Mesodermal cell (in vitro differentiated cells): Measurements from ENCODE around the gene REPS1. TPM values are rescaled to one million over a fixed set of nuclear protein-coding genes. Genes with fewer than 3 reads are reported as not detected.
"Not testable (repeated sequence)": the region's sequence is repeated elsewhere in the genome, so short reads cannot be mapped to it uniquely, and the experiment has no call there.

Experiments
- H3K27ac ChIP-seq: 2 replicates; pipeline ENCODE4 v1.7.0; 2013; ENCODE audit warnings: mild to moderate bottlenecking, low read depth, low read length, moderate library complexity; ENCODE audit not compliant: severe bottlenecking
- H3K36me3 ChIP-seq: 2 replicates; pipeline ENCODE4 v1.7.1; 2013; ENCODE audit warnings: mild to moderate bottlenecking, low read length, moderate library complexity; ENCODE audit not compliant: control insufficient read depth, insufficient read depth
- H3K4me1 ChIP-seq: one replicate; pipeline ENCODE4 v1.7.1; 2013; ENCODE audit warnings: mild to moderate bottlenecking, low read length; ENCODE audit not compliant: insufficient read depth, control insufficient read depth, poor library complexity, severe bottlenecking
- H3K4me3 ChIP-seq: 2 replicates; pipeline ENCODE4 v1.7.0; 2013; ENCODE audit warnings: low read length, control low read depth, mild to moderate bottlenecking; ENCODE audit not compliant: insufficient read depth, poor library complexity, severe bottlenecking; ENCODE audit errors: extremely low read depth
- H3K9me3 ChIP-seq: 2 replicates; pipeline ENCODE4 v1.7.1; 2013; ENCODE audit warnings: mild to moderate bottlenecking, low read length, moderate library complexity; ENCODE audit not compliant: control insufficient read depth
- WGBS, 2 experiments: methylation state at CpG; one replicate each; pipeline ENCODE4 v1.1.5; 2013; ENCODE audit warnings: missing lambda C conversion rate in 2 of 2; ENCODE audit not compliant: insufficient coverage in 2 of 2; 5-methylcytosine and 5-hydroxymethylcytosine counted together
- polyA plus RNA-seq, 2 experiments: library from polyadenylated mRNA; stranded (reverse); fragments of 50-300 nt; gene quantifications; one replicate each; pipeline ENCODE4 v1.2.3, GENCODE V29; 2013

Gene REPS1
- polyA plus RNA-seq (2013, experiment 1 of 2) = 54.6 TPM
- 52.9 TPM for polyA plus RNA-seq (2013, experiment 2 of 2)

- Histone ChIP-seq H3K4me3 (peak within 1 kb of the TSS; percentile 90), H3K36me3 (no peaks in the 10 kb centered on the region), H3K9me3 (no peaks in the 10 kb centered on the region), H3K4me1 (peaks cover 10% of the 10 kb centered on the region), H3K27ac (peak within 1 kb of the TSS; percentile 70)
- WGBS, 2 experiments = 0 to 1% methylated on average over 58 to 67 of the region's 105 CpGs
Measured at GRCh38 chr6:138987643-138988468, at the start of gene REPS1. Gene REPS1, minus strand, starts transcription at chr6:138988253. Its CDS starts 571 bp downstream, at chr6:138987682.

- Histone ChIP-seq H3K9me3 (no peaks in the 10 kb centered on the region), H3K27ac (no peak overlapping the region), H3K36me3 (peaks cover 89% of the 10 kb centered on the region), H3K4me1 (no peaks in the 10 kb centered on the region), H3K4me3 (no peak overlapping the region)
- 93 to 97% methylated on average over 3 to 4 of the region's 5 CpGs for WGBS, 2 experiments
Measured at GRCh38 chr6:139037490-139037889, 49.4 kb upstream of the REPS1 start.

- H3K4me1 ChIP-seq = peaks cover 9% of the 10 kb centered on the region
- 84 to 100% methylated on average over 2 to 3 of the region's 9 CpGs for WGBS, 2 experiments
- no peaks in the 10 kb centered on the region for H3K9me3 ChIP-seq
- H3K4me3 ChIP-seq = peak overlapping the region; percentile 93
- peaks cover 33% of the 10 kb centered on the region for H3K36me3 ChIP-seq
- H3K27ac ChIP-seq = peak overlapping the region; percentile 87
Measured at GRCh38 chr6:139030228-139030963, 42.3 kb upstream of the REPS1 start.

GRCh38 chr6:139029470-139030227, 41.6 kb upstream of the REPS1 start:
- Histone ChIP-seq H3K27ac (peak overlapping the region; percentile 87), H3K4me1 (peaks cover 9% of the 10 kb centered on the region), H3K4me3 (peak overlapping the region; percentile 93), H3K36me3 (peaks cover 25% of the 10 kb centered on the region), H3K9me3 (no peaks in the 10 kb centered on the region)
- WGBS, 2 experiments = 0 to 1% methylated on average over 23 to 27 of the region's 44 CpGs

- peak within 1 kb of the TSS; percentile 93 for H3K4me3 ChIP-seq
- H3K4me1 ChIP-seq = peaks cover 9% of the 10 kb centered on the region
- peaks cover 19% of the 10 kb centered on the region for H3K36me3 ChIP-seq
- H3K27ac ChIP-seq = peak within 1 kb of the TSS; percentile 87
- H3K9me3 ChIP-seq = no peaks in the 10 kb centered on the region
- 0 to 1% methylated on average over 53 to 66 of the region's 77 CpGs for WGBS, 2 experiments
Measured at GRCh38 chr6:139028658-139029469, 40.8 kb upstream of the REPS1 start, which contains the start of gene ABRACL. Gene ABRACL, plus strand, starts transcription at chr6:139028745. Its CDS starts 5,416 bp downstream, at chr6:139034161.

GRCh38 chr6:139028215-139028657, 40.2 kb upstream of the REPS1 start:
- Histone ChIP-seq H3K27ac (peak overlapping the region; percentile 87), H3K4me3 (peak overlapping the region; percentile 93), H3K4me1 (peaks cover 9% of the 10 kb centered on the region), H3K9me3 (no peaks in the 10 kb centered on the region), H3K36me3 (peaks cover 13% of the 10 kb centered on the region)
- 10 to 12% methylated on average over 10 to 13 of the region's 14 CpGs for WGBS, 2 experiments

- H3K9me3 ChIP-seq = no peaks in the 10 kb centered on the region
- WGBS, 2 experiments = 29 to 33% methylated on average over 1 to 4 of the region's 10 CpGs
- H3K27ac ChIP-seq = peak overlapping the region; percentile 87
Measured at GRCh38 chr6:139027620-139028182, 39.6 kb upstream of the REPS1 start.

GRCh38 chr6:139025416-139025815, 37.4 kb upstream of the REPS1 start:
- H3K4me3 ChIP-seq, H3K36me3 ChIP-seq, H3K4me1 ChIP-seq, H3K27ac ChIP-seq, H3K9me3 ChIP-seq: not testable (repeated sequence)
- 80% methylated on average over 2 of the region's 3 CpGs; no CpG with 5 or more reads in 1 of the 2 experiments for WGBS, 2 experiments

More at GRCh38 chr6:139027620-139028182, 39.6 kb upstream of the REPS1 start:
- H3K36me3 ChIP-seq = peaks cover 8% of the 10 kb centered on the region
- peaks cover 9% of the 10 kb centered on the region for H3K4me1 ChIP-seq
- H3K4me3 ChIP-seq = peak overlapping the region; percentile 93

- Histone ChIP-seq H3K36me3 (no peaks in the 10 kb centered on the region), H3K4me3 (no peak overlapping the region), H3K27ac (no peak overlapping the region), H3K9me3 (no peaks in the 10 kb centered on the region), H3K4me1 (no peaks in the 10 kb centered on the region)
- 80% methylated on average over 1 of the region's 3 CpGs; no CpG with 5 or more reads in 1 of the 2 experiments for WGBS, 2 experiments
Measured at GRCh38 chr6:139020689-139021088, 32.6 kb upstream of the REPS1 start.
